Stimulated activated CD8-positive, alpha-beta memory T cell treated with anti-CD3 and anti-CD28 coated beads, Interleukin-15, amount 100 ng/mL, for 48 hours (primary cell): ENCODE results near the gene PLPP1.
A peak's percentile ranks its signal among the peaks of the same experiment; 100 is the strongest.

Experiments used
- DNase-seq, 2 donors: peaks; one replicate each; pipeline ENCODE4 v3.0.0-alpha.2; 2020; ENCODE audit warnings: low read depth in 2 of 2

Gene PLPP1

GRCh38 chr5:55534436-55535198, at the start of gene PLPP1:
Gene PLPP1 (minus strand): TSS chr5:55534964. CDS start chr5:55534629, 335 bp downstream.
- DNase-seq, result peak; percentile 74 to 86

DNA sequence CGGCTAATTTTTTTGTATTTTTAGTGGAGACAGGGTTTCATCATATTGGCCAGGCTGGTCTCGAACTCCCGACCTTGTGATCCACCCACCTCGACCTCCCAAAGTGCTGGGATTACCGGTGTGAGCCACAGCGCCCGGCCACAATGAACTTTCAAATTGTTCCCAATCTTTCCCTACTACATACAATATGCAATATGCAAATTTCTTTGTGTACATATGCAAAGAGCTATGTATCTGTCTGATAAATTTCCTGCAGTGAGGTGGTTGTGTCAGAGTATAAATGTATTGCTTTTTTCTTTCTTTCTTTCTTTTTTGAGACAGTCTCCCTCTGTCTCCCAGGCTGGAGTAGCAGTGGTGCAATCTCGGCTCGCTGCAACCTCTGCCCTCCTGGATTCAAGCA, 48.8 kb upstream of the PLPP1 start:
- DNase-seq, result no peak

DNA sequence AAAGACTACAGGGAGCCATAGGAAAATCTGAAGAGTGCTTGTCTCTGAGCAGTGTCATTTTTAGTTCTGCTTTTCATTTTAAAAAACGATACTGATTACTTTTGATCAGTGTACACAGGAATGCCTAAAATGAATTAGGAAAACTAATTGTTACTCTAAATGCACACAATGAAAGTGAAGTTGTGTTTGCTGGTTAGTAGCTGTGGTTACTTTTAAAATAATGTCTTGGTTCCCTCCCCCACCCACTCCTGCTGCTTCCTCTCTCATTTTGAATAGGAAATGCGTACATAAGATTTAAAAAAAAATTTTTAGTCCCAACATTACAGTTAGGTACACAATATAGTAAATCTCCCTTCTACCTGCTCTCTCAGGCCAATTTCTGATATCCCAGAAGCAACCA, 47.5 kb upstream of the PLPP1 start:
- DNase-seq, result no peak

DNA sequence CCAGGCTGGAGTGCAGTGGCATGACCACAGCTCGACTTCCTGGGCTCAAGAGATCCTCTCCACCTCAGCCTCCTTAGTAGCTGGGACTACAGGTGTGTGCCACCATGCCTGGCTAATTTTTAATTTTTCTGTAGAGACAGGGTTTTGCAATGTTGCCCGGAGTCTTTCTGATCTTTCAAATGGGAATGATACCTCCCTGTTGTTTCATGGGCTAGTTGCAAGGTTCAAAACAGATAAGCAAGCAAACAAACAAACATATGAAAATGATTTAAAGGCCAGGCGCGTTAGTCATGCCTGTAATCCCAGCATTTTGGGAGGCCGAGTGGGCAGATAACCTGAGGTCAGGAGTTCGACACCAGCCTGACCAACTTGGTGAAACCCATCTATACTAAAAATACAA, 45.3 kb upstream of the PLPP1 start:
- DNase-seq, result no peak

DNA sequence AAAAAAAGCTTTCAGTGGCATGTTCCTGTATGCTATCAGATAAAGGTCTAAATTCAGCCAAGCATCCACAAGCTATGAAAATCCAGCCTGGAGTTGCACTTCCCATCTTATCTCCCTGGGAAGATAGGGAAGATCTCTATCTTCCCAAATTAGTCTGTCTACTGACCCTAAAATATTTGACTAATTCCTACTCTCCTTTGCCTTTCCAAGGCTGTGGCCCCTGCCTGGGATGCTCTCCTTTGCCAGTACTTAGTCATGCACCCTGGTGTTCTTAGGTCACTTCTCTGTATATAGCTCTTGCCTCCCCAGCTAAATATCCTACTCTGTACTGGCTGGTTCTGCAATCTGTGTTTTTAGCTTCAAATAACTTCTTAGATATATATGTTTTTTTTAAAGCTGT, 44.0 kb upstream of the PLPP1 start:
- no peak for DNase-seq

- no peak for DNase-seq
Measured at GRCh38 chr5:55577353-55578060, 42.7 kb upstream of the PLPP1 start.

- no peak for DNase-seq
Measured at GRCh38 chr5:55576661-55577060, 41.9 kb upstream of the PLPP1 start.

DNA sequence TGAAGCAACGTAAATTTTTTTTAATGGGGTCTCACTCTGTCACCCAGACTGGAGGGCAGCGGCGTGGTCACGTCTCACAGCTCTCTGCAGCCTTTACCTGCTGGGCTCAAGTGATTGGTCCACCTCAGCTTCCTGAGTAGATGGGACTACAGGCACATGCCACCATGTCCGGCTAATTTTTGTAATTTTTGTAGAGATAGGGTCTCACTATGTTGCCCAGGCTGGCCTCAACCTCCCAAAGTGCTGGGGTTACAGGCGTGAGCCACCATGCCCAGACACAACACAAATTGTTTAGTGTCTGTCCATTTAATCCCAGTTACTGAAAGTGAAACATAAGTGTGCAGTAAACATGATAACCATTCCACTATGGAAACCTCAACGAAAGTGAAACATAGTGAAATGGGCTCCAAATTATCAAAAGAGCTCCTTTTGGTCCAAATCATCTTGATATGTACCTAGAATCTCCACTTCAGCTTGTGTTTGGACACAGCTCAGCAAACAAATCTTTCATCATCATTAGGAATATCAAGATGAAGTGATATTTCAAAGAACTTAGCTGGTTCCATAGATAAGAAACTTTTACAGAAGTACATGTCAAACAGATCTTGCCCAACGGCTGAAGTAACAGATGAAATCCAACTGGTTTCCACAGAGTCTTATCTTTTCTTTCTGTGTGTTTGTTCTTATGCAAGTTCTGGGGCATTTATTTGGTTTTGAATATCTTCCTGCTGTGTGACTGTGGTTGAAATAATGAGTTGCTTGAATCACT, 41.2 kb upstream of the PLPP1 start:
- DNase-seq, result no peak

DNA sequence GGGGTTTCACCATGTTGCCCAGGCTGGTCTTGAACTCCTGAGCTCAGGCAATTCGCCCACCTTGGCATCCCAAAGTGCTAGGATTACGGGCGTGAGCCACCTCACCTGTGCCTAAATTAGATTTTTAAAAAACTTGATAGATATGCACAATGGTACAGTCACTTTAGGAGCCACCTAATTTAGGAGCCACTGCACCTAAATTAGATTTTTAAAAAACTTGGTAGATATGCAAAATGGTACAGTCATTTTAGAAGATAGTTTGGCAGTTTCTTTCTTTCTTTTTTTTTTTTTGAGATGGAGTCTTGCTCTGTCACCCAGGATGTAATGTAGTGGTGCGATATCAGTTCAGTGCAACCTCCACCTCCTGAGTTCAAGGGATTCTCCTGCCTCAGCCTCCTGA, 37.8 kb upstream of the PLPP1 start:
- DNase-seq, result no peak

- no peak for DNase-seq
Measured at GRCh38 chr5:55572020-55572419, 37.3 kb upstream of the PLPP1 start.

- DNase-seq, result no peak
Measured at GRCh38 chr5:55570570-55570969, 35.8 kb upstream of the PLPP1 start.

DNA sequence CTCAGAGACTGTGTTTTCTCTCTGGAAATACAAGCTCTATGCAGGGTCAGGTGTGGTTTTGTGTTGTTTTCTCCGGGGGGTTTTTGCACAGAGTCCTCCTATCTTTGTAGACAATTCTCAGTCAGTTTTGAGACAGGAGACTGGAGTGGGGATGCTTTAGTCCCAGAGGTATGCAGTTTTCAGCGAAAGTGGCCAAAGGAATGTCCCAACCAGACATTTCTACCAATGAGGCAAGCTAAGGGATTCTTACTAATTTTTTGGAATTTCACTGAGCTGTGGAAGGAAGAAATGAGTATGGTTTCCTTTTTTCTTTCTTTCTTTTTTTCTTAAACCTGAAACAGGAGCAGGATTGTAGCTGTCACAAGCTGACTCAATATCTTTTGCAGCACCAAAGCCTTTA, 35.3 kb upstream of the PLPP1 start:
- DNase-seq, result no peak

GRCh38 chr5:55569513-55569865, 34.7 kb upstream of the PLPP1 start:
- DNase-seq, result no peak

DNA sequence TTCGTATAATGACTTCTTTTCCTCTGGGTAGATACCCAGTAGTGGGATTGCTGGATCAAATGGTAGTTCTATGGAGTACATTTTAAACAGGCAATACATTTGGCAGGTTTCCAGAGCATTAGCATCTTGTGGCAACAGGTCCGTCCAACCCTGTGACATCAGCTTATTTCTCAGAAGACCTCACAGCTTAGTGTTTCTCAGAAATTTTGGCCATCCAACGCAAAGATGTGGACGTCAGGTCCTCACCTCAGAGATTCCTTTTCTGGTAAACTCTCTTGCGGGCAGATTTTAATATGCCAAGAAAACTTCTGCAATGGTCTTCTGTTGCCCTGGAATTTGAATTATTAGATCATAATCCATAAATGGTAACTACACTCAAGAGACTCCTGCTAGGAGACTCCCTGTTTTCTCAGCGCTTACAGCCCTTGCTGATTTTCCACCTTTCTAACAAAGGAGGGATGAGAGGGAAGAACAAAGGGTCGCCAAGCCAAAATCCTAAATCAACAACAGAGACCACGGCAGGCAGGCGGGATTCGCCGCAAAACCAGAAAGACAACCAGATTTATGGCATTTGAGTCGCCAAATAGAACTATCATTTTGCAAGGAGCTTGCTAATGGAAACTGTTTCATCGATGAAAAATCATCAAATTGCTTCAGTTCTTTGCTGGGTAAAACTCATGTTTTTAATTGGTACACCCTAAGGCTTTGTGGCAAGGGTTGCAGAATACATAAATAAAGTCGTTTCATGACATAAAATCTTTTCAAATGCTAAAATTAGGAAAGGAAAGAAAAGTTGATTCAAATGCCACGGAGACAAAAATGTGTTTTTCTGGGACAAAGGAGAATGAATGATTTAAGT, 34.1 kb upstream of the PLPP1 start:
- no peak for DNase-seq

DNA sequence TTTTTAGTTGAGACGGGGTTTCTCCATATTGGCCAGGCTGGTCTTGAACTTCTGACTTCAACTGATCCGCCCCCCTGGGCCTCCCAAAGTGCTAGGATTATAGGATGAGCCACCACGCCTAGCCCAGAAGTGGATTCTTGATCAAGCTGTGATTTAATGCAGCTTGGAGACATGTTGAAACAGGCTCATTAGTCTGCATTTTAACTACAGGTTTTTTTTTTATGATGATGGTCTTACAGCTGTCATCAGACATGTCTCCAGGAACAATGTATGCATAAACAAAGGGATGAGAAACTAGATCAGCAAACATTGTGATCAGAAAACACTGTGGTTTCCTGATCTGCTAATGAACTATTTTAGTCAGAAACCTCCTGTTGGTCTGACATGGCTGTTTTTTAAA, 30.0 kb upstream of the PLPP1 start:
- DNase-seq, result no peak

DNA sequence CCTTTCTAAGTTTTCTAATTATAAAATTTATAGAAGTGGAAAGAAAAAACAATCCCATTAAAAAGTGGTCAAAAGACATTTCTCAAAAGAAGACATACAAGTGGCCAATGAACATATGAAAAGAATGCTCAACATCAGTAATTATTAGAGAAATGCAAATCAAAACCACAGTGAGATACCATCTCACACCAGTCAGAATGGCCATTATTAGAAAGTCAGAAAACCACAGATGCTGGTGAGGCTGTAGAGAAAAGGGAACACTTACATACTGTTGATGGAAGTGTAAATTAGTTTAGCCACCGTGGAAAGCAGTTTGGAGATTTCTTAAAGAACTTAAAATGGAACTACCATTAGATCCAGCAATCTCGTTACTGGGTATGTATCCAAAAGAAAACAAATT, 23.7 kb upstream of the PLPP1 start:
- DNase-seq, result no peak

DNA sequence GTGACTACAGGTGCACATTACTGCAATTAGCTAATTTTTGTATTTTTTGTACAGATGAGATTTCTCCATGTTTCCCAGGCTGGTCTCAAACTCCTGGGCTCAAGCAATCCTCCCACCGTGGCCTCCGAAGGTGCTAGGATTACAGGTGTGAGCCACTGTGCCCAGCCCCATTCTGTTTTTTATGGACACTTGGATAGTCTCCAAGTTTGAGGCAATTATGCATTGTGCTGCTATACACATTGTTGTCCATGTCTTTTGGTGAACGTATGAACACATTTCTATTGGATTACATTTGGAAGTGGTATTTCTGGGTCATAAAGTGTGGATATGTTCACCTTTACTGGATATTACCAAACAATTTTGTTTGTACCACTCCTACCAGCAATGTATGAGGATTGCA, 22.4 kb upstream of the PLPP1 start:
- no peak for DNase-seq

DNA sequence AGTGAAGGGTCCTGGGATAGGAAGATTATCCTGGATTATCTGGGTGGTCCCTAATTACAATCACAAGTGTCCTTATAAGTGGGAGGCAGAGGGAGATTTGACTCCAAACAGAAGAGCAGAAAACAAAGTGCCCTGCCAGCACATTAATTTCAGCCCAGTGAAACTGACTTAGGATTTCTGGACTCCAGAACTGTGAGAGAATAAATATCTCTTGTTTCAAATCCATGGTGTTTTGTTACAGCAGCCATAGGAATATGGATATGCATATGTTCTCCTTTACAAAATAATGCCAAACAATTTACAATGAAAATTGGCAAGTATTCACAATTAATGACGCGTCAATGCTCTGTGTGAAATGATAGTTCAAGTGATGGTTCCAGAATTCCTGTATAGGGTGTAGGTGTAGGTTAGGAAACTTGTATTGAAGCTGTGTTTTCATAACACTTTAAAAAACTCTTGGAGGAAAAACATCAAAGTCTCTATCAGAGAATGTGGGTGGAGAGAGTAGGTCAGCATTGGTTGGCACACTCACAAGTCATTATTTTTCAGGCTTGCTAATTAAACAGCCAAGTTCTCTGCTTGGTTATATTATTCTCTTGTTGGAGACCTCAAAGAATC, 19.9 kb upstream of the PLPP1 start:
- DNase-seq, result no peak

- no peak for DNase-seq
Measured at GRCh38 chr5:55551904-55552303, 17.1 kb upstream of the PLPP1 start.

DNA sequence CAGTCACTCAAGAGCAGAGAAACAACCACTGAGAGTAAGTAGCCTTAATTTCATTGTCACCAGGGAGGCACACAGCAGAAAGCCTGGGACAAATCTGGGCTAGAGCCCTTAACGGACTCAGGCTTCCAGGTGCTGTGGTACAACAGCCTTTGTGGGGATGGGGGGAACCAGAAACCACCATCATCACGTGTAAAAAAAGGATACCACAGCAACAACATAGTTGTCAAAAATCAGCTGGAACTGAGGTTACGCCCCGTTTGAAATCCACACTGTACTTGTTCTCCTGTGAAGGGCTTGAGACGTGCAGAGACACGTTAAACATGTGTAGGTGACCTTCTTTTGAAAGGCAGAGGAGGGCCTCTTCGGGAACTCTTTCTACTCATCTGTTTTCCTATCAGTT, 16.6 kb upstream of the PLPP1 start:
- no peak for DNase-seq

GRCh38 chr5:55547781-55548180, 13.0 kb upstream of the PLPP1 start:
- no peak for DNase-seq
